Loucy (cell line): ENCODE measurements around the gene CCL5.

Source experiments
- H2AFZ ChIP-seq: fragments of 200-600 bp; sonication (generic); 2 replicates; pipeline ENCODE4 v1.6.0; 2016; ENCODE audit warnings: antibody characterized with exemption, mild to moderate bottlenecking, low read length, moderate library complexity
- H3F3A ChIP-seq: fragments of 200-600 bp; 2 replicates; pipeline ENCODE4 v1.6.0; 2016; ENCODE audit warnings: antibody characterized with exemption, low read depth, mild to moderate bottlenecking
- H3K27me3 ChIP-seq: fragments of 200-600 bp; sonication (generic); 2 replicates; pipeline ENCODE4 v1.6.1; 2014; ENCODE audit warnings: low read length, mild to moderate bottlenecking; ENCODE audit not compliant: insufficient read depth, poor library complexity, severe bottlenecking
- H3K36me3 ChIP-seq: fragments of 200-600 bp; sonication (generic); 2 replicates; pipeline ENCODE4 v1.6.1; 2016; ENCODE audit warnings: low read length; ENCODE audit not compliant: insufficient read depth
- H3K4me1 ChIP-seq: fragments of 200-600 bp; sonication (generic); 2 replicates; pipeline ENCODE4 v1.5.1; 2014; ENCODE audit warnings: low read length, mild to moderate bottlenecking; ENCODE audit not compliant: insufficient read depth, poor library complexity, severe bottlenecking
- H3K4me2 ChIP-seq: fragments of 200-600 bp; sonication (generic); 2 replicates; pipeline ENCODE4 v1.6.0; 2014; ENCODE audit warnings: antibody characterized with exemption, low read length, low read depth, mild to moderate bottlenecking; ENCODE audit not compliant: poor library complexity, severe bottlenecking
- H3K4me3 ChIP-seq: fragments of 200-600 bp; sonication (generic); 2 replicates; pipeline ENCODE4 v1.5.1; 2014; ENCODE audit warnings: low read length, mild to moderate bottlenecking, mixed read lengths; ENCODE audit not compliant: poor library complexity, severe bottlenecking
- H3K79me2 ChIP-seq: fragments of 200-600 bp; sonication (generic); 2 replicates; pipeline ENCODE4 v1.6.1; 2014; ENCODE audit warnings: low read length; ENCODE audit not compliant: insufficient read depth
- H3K9ac ChIP-seq: fragments of 200-600 bp; sonication (generic); 2 replicates; pipeline ENCODE4 v1.6.0; 2014; ENCODE audit warnings: mild to moderate bottlenecking, low read depth, low read length, moderate library complexity; ENCODE audit not compliant: poor library complexity, severe bottlenecking
- H3K9me2 ChIP-seq: fragments of 200-600 bp; sonication (generic); replicated peaks from 2 replicates; pipeline ENCODE4 v1.6.1; 2016; ENCODE audit warnings: low read depth, low read length, mixed read lengths
- H3K9me3 ChIP-seq: fragments of 200-600 bp; sonication (generic); 2 replicates; pipeline ENCODE4 v1.6.1; 2014; ENCODE audit warnings: mild to moderate bottlenecking, antibody characterized with exemption, low read length, low read depth; ENCODE audit not compliant: insufficient read depth
- H4K20me1 ChIP-seq: fragments of 200-600 bp; sonication (generic); 2 replicates; pipeline ENCODE4 v1.6.0; 2014; ENCODE audit warnings: antibody characterized with exemption, low read length, mild to moderate bottlenecking; ENCODE audit not compliant: insufficient read depth, poor library complexity, severe bottlenecking
- CTCF ChIP-seq: fragments of 200-600 bp; sonication (generic); conservative IDR thresholded peaks from 2 replicates; pipeline ENCODE4 v1.5.1; 2014; ENCODE audit warnings: mild to moderate bottlenecking, antibody characterized with exemption, low read length
- EZH2phosphoT487 ChIP-seq: fragments of 200-600 bp; IDR thresholded peaks from 2 replicates; pipeline ENCODE4 v1.6.1; 2018; ENCODE audit warnings: antibody characterized with exemption, mild to moderate bottlenecking, moderate library complexity, borderline replicate concordance

The CCL5 gene

GRCh38 chr17:35825206-35825605, 55.0 kb downstream of the CCL5 start:
- H3K9me3 ChIP-seq: no peaks in the 10 kb centered on the region
- no peak for TF ChIP-seq CTCF
- TF ChIP-seq EZH2phosphoT487: no peak

More at GRCh38 chr17:35825206-35825605, 55.0 kb downstream of the CCL5 start:
- Histone ChIP-seq H3K4me2 (no peak overlapping the region), H4K20me1 (peaks cover 29% of the 10 kb centered on the region), H3K36me3 (peaks cover 85% of the 10 kb centered on the region), H3F3A (no peaks in the 10 kb centered on the region), H2AFZ (no peak overlapping the region), H3K4me3 (no peak overlapping the region), H3K9me2 (no peaks in the 10 kb centered on the region), H3K79me2 (peaks cover 34% of the 10 kb centered on the region), H3K4me1 (no peaks in the 10 kb centered on the region), H3K27me3 (no peaks in the 10 kb centered on the region), H3K9ac (no peak overlapping the region)
